ENCODE measurements around the gene EXOSC5. TPM values are rescaled to one million over a fixed set of nuclear protein-coding genes. Genes with fewer than 3 reads are reported as not detected.

EXOSC5 gene
- total RNA-seq, 1 donor from 2014 or later, result 10.6 TPM

DNA sequence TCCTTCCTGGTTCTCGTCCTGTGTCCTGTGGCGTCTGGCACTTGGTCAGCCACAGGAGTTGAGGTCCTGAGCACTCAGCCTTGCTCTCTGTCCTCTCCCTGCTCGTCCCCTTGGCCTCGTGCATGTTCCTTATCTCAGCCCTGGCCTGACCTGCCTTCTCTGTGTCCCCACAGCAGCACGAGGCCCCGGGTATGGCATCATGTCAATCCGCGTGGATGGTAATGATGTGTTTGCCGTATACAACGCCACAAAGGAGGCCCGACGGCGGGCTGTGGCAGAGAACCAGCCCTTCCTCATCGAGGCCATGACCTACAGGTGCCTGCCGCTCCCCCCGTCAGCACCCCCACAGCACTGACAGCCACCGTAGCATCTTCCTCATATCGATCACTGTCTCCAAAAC lies 25.3 kb upstream of the EXOSC5 start:
- peaks cover 19% of the 10 kb centered on the region for H3K36me3 Mint-ChIP-seq (ENCODE audit: unreplicated experiment)
- H3K27ac Mint-ChIP-seq (ENCODE audit: unreplicated experiment), result no peak overlapping the region
- no peaks in the 10 kb centered on the region for H3K27me3 Mint-ChIP-seq (ENCODE audit: unreplicated experiment)
- peaks cover 8% of the 10 kb centered on the region for H3K4me1 Mint-ChIP-seq (ENCODE audit: unreplicated experiment)
- TF ChIP-seq, protein P1, sequence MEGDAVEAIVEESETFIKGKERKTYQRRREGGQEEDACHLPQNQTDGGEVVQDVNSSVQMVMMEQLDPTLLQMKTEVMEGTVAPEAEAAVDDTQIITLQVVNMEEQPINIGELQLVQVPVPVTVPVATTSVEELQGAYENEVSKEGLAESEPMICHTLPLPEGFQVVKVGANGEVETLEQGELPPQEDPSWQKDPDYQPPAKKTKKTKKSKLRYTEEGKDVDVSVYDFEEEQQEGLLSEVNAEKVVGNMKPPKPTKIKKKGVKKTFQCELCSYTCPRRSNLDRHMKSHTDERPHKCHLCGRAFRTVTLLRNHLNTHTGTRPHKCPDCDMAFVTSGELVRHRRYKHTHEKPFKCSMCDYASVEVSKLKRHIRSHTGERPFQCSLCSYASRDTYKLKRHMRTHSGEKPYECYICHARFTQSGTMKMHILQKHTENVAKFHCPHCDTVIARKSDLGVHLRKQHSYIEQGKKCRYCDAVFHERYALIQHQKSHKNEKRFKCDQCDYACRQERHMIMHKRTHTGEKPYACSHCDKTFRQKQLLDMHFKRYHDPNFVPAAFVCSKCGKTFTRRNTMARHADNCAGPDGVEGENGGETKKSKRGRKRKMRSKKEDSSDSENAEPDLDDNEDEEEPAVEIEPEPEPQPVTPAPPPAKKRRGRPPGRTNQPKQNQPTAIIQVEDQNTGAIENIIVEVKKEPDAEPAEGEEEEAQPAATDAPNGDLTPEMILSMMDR (IDR thresholded peaks at IDR 0.05), result no peak
- H3K9me3 Mint-ChIP-seq (ENCODE audit: unreplicated experiment), result no peaks in the 10 kb centered on the region
- H3K4me3 Mint-ChIP-seq (ENCODE audit: unreplicated experiment), result no peak overlapping the region
- no peak for DNase-seq (ENCODE audit: extremely low spot score, unreplicated experiment)

DNA sequence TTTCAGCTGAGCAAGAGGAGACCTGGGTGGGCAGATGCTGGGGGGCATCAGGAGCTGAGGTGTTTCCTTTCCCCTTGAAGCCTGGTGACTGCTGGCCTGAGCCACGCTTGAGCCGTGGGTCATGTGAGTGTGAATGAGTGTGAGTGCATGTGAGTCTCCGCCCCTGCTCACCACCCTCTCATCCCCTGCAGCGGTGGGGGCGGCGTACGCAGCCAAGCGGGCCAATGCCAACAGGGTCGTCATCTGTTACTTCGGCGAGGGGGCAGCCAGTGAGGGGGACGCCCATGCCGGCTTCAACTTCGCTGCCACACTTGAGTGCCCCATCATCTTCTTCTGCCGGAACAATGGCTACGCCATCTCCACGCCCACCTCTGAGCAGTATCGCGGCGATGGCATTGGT lies 24.8 kb upstream of the EXOSC5 start:
- no peak overlapping the region for H3K27ac Mint-ChIP-seq (ENCODE audit: unreplicated experiment)
- no peak for DNase-seq (ENCODE audit: extremely low spot score, unreplicated experiment)

DNA sequence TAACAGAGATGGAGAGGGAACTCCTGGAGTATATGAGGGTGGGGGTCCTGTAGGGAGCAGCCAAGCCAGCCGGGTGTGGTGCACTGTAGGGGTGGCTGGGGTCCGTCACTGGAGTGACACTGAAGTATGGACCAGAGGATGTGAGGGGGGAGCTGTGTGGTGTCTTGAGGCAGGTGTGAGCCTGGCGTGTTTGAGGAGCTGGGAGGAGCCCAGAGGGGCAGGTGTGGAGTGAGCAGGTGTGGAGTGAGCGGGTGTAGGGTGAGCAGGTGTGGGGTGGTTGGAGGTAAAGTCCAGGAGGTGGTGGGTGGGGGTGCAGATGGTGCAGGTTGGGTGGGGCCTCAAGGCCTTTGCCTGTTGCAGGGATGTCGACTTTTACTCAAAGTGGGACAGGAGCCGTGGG lies 24.2 kb upstream of the EXOSC5 start:
- Mint-ChIP-seq H3K27me3 (ENCODE audit: unreplicated experiment) (no peaks in the 10 kb centered on the region), H3K27ac (ENCODE audit: unreplicated experiment) (no peak overlapping the region), H3K36me3 (ENCODE audit: unreplicated experiment) (peaks cover 20% of the 10 kb centered on the region), H3K4me1 (ENCODE audit: unreplicated experiment) (peaks cover 3% of the 10 kb centered on the region), H3K9me3 (ENCODE audit: unreplicated experiment) (no peaks in the 10 kb centered on the region), H3K4me3 (ENCODE audit: unreplicated experiment) (no peak overlapping the region)
- DNase-seq (ENCODE audit: extremely low spot score, unreplicated experiment), result no peak
- TF ChIP-seq, protein P1 (IDR thresholded peaks at IDR 0.05), result no peak

More for the DNA sequence above, 24.8 kb upstream of the EXOSC5 start:
- peaks cover 6% of the 10 kb centered on the region for H3K4me1 Mint-ChIP-seq (ENCODE audit: unreplicated experiment)
- no peak overlapping the region for H3K4me3 Mint-ChIP-seq (ENCODE audit: unreplicated experiment)
- H3K36me3 Mint-ChIP-seq (ENCODE audit: unreplicated experiment), result peaks cover 20% of the 10 kb centered on the region
- H3K9me3 Mint-ChIP-seq (ENCODE audit: unreplicated experiment), result no peaks in the 10 kb centered on the region
- TF ChIP-seq, protein P1 (IDR thresholded peaks at IDR 0.05), result no peak
- H3K27me3 Mint-ChIP-seq (ENCODE audit: unreplicated experiment), result no peaks in the 10 kb centered on the region

DNA sequence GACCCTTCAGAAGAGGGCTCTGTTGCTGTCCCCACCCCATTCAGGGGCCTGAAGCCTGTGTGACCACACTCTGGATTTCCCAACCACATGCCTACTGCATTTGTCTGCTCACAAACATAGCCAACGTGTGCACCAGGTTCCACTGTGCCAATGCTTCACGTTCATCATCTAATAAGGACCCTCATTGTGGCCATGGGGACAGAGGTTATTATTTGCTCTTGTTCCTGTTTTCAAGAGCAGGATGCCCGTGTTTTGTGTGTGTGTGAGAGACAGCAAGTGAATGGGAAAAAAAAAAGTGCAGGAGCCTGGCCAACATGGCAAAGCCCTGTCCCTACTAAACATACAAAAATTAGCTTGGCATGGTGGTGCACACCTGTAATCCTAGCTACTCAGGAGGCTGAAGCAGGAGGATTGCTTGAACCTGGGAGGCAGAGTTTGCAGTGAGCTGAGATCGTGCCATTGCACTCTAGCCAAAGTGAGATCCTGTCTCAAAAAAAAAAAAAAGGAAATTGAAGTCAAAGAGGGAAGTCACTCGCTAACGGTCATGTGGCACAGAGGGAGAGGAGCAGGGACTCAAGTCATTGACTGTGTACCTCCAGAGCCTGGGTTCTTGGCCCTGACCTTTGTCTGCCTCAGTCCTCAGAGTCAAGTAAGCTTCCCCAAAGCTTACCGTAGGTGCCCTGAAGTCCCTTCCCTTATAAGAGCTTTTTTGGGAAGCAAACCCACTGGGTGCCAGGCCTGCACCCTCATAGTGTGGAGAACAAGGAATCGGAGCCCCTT lies 23.1 kb upstream of the EXOSC5 start:
- H3K36me3 Mint-ChIP-seq (ENCODE audit: unreplicated experiment), result peaks cover 20% of the 10 kb centered on the region
- no peaks in the 10 kb centered on the region for H3K9me3 Mint-ChIP-seq (ENCODE audit: unreplicated experiment)
- H3K4me3 Mint-ChIP-seq (ENCODE audit: unreplicated experiment), result no peak overlapping the region
- no peak overlapping the region for H3K27ac Mint-ChIP-seq (ENCODE audit: unreplicated experiment)
- TF ChIP-seq, protein P1 (IDR thresholded peaks at IDR 0.05), result no peak
- DNase-seq (ENCODE audit: extremely low spot score, unreplicated experiment), result no peak
- no peaks in the 10 kb centered on the region for H3K4me1 Mint-ChIP-seq (ENCODE audit: unreplicated experiment)
- H3K27me3 Mint-ChIP-seq (ENCODE audit: unreplicated experiment), result no peaks in the 10 kb centered on the region

DNA sequence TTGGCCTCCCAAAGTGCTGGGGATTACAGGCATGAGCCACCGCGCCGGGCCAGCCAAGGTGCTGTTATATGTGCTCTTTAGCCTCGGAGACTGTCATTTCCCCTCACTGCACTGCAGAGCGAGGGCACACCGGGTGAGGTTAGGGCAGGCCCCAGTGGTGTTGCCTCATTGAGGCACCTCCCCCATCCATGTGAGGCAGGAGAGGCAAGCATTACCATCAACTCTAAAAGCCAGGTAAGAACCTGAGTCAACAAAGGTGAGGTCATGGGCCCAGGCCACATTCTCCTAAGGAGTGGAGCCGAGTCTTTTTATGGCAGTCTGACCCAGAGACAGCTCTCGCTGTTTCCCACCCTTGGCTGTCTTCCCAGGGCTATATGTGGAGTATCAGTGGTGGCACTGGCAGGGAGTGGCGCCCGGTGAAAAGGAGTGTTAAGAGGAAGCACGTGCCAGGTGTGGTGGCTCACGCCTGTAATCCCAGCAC lies 19.1 kb upstream of the EXOSC5 start:
- DNase-seq (ENCODE audit: extremely low spot score, unreplicated experiment), result no peak
- H3K36me3 Mint-ChIP-seq (ENCODE audit: unreplicated experiment), result peaks cover 16% of the 10 kb centered on the region
- no peaks in the 10 kb centered on the region for H3K9me3 Mint-ChIP-seq (ENCODE audit: unreplicated experiment)
- H3K27me3 Mint-ChIP-seq (ENCODE audit: unreplicated experiment), result no peaks in the 10 kb centered on the region
- H3K27ac Mint-ChIP-seq (ENCODE audit: unreplicated experiment), result no peak overlapping the region
- no peaks in the 10 kb centered on the region for H3K4me1 Mint-ChIP-seq (ENCODE audit: unreplicated experiment)
- H3K4me3 Mint-ChIP-seq (ENCODE audit: unreplicated experiment), result no peak overlapping the region
- TF ChIP-seq, protein P1 (IDR thresholded peaks at IDR 0.05), result no peak

All from osteocyte (in vitro differentiated cells).